Tibial nerve (tissue), 4 donors: ENCODE results near the gene LMO4.

Experiments used
- EP300 ChIP-seq, 2 donors: sonication (generic); formaldehyde crosslinking; IDR thresholded peaks; one replicate each; pipeline ENCODE4 v1.6.1; 2017; ENCODE audit warnings: antibody characterized with exemption in 2 of 2, mild to moderate bottlenecking in 1 of 2
- POLR2A ChIP-seq, 2 donors: fragments of 450-650 bp; IDR thresholded peaks; one replicate each; pipeline ENCODE4 v1.6.1; 2017; ENCODE audit warnings: antibody characterized with exemption in 2 of 2, mild to moderate bottlenecking in 2 of 2, moderate library complexity in 2 of 2
- TF ChIP-seq, protein P1 (sequence below), 5 experiments: fragments of 200-600 bp in 3 of 5; fragments of 450-650 bp in 2 of 5; sonication (generic) in 3 of 5; IDR thresholded peaks; one replicate each; pipeline ENCODE4 v1.5.1; 2016 to 2019; ENCODE audit warnings: antibody characterized with exemption in 5 of 5, mild to moderate bottlenecking in 3 of 5, moderate library complexity in 2 of 5

DNA sequence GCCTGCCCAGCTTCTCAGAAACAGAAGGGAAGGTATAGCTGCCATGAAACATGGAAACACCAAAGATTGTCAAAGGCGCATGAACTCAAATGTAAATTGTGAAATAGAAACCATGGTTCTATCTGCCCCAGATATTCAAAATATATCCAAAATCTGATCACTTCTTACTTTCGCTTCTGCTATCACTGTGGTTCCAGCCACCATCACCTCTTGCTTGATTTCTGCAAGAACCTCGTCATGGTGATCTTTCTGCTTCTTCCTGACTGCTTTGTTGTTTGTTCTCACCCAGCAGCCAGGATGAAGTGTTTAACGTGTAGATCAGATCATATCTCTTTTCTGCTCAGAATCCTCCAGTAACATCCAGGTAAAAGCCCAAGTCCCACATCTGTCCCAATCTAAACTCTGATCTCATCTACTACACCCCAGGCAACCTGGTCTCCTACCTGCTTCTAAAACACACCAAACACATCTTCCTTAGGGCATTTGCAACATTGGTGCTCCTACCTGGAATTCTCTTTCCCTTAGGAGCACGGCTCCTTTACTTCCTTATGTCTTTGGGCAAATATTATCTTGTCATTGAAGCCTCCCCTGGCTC lies 10.5 kb upstream of the LMO4 start:
- TF ChIP-seq, protein P1, sequence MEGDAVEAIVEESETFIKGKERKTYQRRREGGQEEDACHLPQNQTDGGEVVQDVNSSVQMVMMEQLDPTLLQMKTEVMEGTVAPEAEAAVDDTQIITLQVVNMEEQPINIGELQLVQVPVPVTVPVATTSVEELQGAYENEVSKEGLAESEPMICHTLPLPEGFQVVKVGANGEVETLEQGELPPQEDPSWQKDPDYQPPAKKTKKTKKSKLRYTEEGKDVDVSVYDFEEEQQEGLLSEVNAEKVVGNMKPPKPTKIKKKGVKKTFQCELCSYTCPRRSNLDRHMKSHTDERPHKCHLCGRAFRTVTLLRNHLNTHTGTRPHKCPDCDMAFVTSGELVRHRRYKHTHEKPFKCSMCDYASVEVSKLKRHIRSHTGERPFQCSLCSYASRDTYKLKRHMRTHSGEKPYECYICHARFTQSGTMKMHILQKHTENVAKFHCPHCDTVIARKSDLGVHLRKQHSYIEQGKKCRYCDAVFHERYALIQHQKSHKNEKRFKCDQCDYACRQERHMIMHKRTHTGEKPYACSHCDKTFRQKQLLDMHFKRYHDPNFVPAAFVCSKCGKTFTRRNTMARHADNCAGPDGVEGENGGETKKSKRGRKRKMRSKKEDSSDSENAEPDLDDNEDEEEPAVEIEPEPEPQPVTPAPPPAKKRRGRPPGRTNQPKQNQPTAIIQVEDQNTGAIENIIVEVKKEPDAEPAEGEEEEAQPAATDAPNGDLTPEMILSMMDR (IDR thresholded peaks at IDR 0.05), result no peak
- no peak for TF ChIP-seq EP300 (IDR thresholded peaks at IDR 0.05)
- no peak for TF ChIP-seq POLR2A (IDR thresholded peaks at IDR 0.05)
